Measurements from ENCODE around the gene PLXNA4. TPM values are rescaled to one million over a fixed set of nuclear protein-coding genes. Genes with fewer than 3 reads are reported as not detected.

The PLXNA4 gene
- polyA plus RNA-seq, 2 of the 4 experiments (the other 2 are of a cell fraction), result 0.12 to 0.34 TPM

- no peak for FAIRE-seq
- ChIA-PET POLR2A (no interaction called here), CTCF (interaction anchor here (1.0 to 2.5 kb wide), 4 partner anchors 8 to 69 kb away, joined by 3 to 5 read pairs (median 4); no protein-coding TSS in a partner anchor)
- TF ChIP-seq FOSL2 (IDR thresholded peaks at IDR 0.05) (no peak), FOSL2 (CRISPR knock-in tag; IDR thresholded peaks at IDR 0.05) (no peak), NR3C1 (IDR thresholded peaks at IDR 0.05) (no peak), JUN (IDR thresholded peaks at IDR 0.05) (no peak), RAD21 (conservative IDR thresholded peaks at IDR 0.05 in 1 of 2, IDR thresholded peaks at IDR 0.05 in 1 of 2) (no peak), NFE2L2 (conservative IDR thresholded peaks at IDR 0.05; ENCODE audit: low read length) (no peak), MYC (IDR thresholded peaks at IDR 0.05; ENCODE audit: borderline replicate concordance, low read length) (no peak), ZSCAN20 (CRISPR knock-in tag; IDR thresholded peaks at IDR 0.05) (no peak), HOXB13 (CRISPR knock-in tag; IDR thresholded peaks at IDR 0.05; ENCODE audit: low read depth) (no peak), PHF8 (IDR thresholded peaks at IDR 0.05; ENCODE audit: borderline replicate concordance, low read depth) (no peak), CBX8 (IDR thresholded peaks at IDR 0.05) (no peak), HEYL (CRISPR knock-in tag; IDR thresholded peaks at IDR 0.05) (no peak), MAZ (IDR thresholded peaks at IDR 0.05; ENCODE audit: borderline replicate concordance, low read depth, low read length) (no peak), JUNB (IDR thresholded peaks at IDR 0.05) (no peak), BHLHE40 (IDR thresholded peaks at IDR 0.05; ENCODE audit: low read depth, low read length) (no peak), ESRRA (IDR thresholded peaks at IDR 0.05; ENCODE audit: borderline replicate concordance, low read length) (no peak)
- H3K4me3 ChIP-seq, result no peak overlapping the region
- no peak for ATAC-seq
- no peak for DNase-seq (ENCODE audit: low read depth in 1 of 2, low spot score in 1 of 2)
- WGBS (ENCODE audit: missing lambda C conversion rate), result 42% methylated on average over 6 of the region's 6 CpGs
- no peak overlapping the region for H3K4me2 ChIP-seq
- no peaks in the 10 kb centered on the region for H3K9me3 ChIP-seq
- H3K27ac ChIP-seq, result no peak overlapping the region
- no peaks in the 10 kb centered on the region for H3K4me1 ChIP-seq
Measured at GRCh38 chr7:132387596-132387995, 188.7 kb downstream of the PLXNA4 start.

DNA sequence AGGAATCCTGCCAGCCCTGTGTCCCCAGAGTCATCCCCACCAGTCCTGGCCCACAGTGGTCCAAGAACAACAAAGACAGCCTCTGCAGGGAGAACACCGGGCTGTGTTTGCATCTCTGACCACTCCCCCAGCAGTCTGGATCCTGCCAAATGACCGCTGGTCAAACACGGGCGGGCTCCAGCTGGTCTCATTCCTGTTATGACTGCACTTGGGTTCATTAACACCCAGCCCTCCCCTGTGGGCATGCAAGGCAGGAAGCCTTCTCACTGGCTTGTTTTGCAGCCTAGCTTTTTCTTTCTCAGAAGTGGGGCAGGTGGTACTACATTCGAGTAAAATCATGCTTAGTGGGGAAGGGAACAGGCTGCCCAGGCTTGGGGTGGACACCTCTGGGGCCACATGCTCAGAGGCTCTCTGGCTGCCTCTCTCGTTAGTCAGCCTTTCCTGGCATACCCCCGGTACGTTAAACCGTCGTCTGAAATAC, 190.0 kb downstream of the PLXNA4 start:
- no peak overlapping the region for H3K4me2 ChIP-seq
- WGBS (ENCODE audit: missing lambda C conversion rate), result 31% methylated on average over 10 of the region's 10 CpGs
- DNase-seq (ENCODE audit: low read depth in 1 of 2, low spot score in 1 of 2), result no peak

GRCh38 chr7:132383962-132384361, 192.3 kb downstream of the PLXNA4 start:
- 18% methylated on average over 2 of the region's 2 CpGs for WGBS (ENCODE audit: missing lambda C conversion rate)
- H3K4me1 ChIP-seq, result no peaks in the 10 kb centered on the region
- H3K9me3 ChIP-seq, result no peaks in the 10 kb centered on the region
- ATAC-seq (no peak), FAIRE-seq (no peak), DNase-seq (ENCODE audit: low read depth in 1 of 2, low spot score in 1 of 2) (no peak)
- no peak overlapping the region for H3K4me2 ChIP-seq
- CTCF ChIA-PET, result interaction anchor here (2.6 kb wide), 1 partner anchor 10 kb away, joined by 8 read pairs; no protein-coding TSS in a partner anchor
- no peak overlapping the region for H3K4me3 ChIP-seq
- POLR2A ChIA-PET, result no interaction called here
- H3K27ac ChIP-seq, result no peak overlapping the region
- TF ChIP-seq MYC (IDR thresholded peaks at IDR 0.05; ENCODE audit: borderline replicate concordance, low read length) (no peak), TP53 (CRISPR knock-in tag; IDR thresholded peaks at IDR 0.05) (no peak), USF2 (IDR thresholded peaks at IDR 0.05) (no peak), ZC3H11A (IDR thresholded peaks at IDR 0.05) (no peak), EHF (CRISPR knock-in tag; IDR thresholded peaks at IDR 0.05) (no peak), HEYL (CRISPR knock-in tag; IDR thresholded peaks at IDR 0.05) (no peak), EHMT2 (IDR thresholded peaks at IDR 0.05; ENCODE audit: low read depth) (no peak), POLR2AphosphoS2 (conservative IDR thresholded peaks at IDR 0.05; ENCODE audit: low read length) (no peak), CHD2 (IDR thresholded peaks at IDR 0.05; ENCODE audit: low read length, partially characterized antibody) (no peak), SREBF2 (IDR thresholded peaks at IDR 0.05) (no peak), PBX3 (IDR thresholded peaks at IDR 0.05) (no peak), PHF8 (IDR thresholded peaks at IDR 0.05; ENCODE audit: borderline replicate concordance, low read depth) (no peak)
- TF ChIP-seq, protein P1, sequence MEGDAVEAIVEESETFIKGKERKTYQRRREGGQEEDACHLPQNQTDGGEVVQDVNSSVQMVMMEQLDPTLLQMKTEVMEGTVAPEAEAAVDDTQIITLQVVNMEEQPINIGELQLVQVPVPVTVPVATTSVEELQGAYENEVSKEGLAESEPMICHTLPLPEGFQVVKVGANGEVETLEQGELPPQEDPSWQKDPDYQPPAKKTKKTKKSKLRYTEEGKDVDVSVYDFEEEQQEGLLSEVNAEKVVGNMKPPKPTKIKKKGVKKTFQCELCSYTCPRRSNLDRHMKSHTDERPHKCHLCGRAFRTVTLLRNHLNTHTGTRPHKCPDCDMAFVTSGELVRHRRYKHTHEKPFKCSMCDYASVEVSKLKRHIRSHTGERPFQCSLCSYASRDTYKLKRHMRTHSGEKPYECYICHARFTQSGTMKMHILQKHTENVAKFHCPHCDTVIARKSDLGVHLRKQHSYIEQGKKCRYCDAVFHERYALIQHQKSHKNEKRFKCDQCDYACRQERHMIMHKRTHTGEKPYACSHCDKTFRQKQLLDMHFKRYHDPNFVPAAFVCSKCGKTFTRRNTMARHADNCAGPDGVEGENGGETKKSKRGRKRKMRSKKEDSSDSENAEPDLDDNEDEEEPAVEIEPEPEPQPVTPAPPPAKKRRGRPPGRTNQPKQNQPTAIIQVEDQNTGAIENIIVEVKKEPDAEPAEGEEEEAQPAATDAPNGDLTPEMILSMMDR (IDR thresholded peaks at IDR 0.05), result no peak

More for the DNA sequence above, 190.0 kb downstream of the PLXNA4 start:
- ChIA-PET CTCF (interaction anchor here (0.6 to 2.6 kb wide), 4 partner anchors 8 to 918 kb away, joined by 4 to 8 read pairs (median 4); no protein-coding TSS in a partner anchor), POLR2A (no interaction called here)
- Histone ChIP-seq H3K4me1 (no peaks in the 10 kb centered on the region), H3K27ac (no peak overlapping the region), H3K4me3 (no peak overlapping the region), H3K9me3 (no peaks in the 10 kb centered on the region)
- TF ChIP-seq RNF2 (IDR thresholded peaks at IDR 0.05; ENCODE audit: borderline replicate concordance, low read depth) (no peak), HOXB13 (CRISPR knock-in tag; IDR thresholded peaks at IDR 0.05; ENCODE audit: low read depth) (no peak), EP300 (IDR thresholded peaks at IDR 0.05) (no peak), CEBPB (IDR thresholded peaks at IDR 0.05) (no peak), HMGXB4 (CRISPR knock-in tag; IDR thresholded peaks at IDR 0.05; ENCODE audit: borderline replicate concordance) (no peak), MAFK (IDR thresholded peaks at IDR 0.05; ENCODE audit: partially characterized antibody) (no peak), SREBF2 (IDR thresholded peaks at IDR 0.05) (no peak), NFE2L2 (conservative IDR thresholded peaks at IDR 0.05; ENCODE audit: low read length) (no peak), JUN (IDR thresholded peaks at IDR 0.05) (no peak)
- ATAC-seq (no peak), FAIRE-seq (no peak)

Data from A549 (cell line).